ENCODE results near the gene TNFRSF4.
A peak's percentile ranks its signal among the peaks of the same experiment; 100 is the strongest.

Gene TNFRSF4

GRCh38 chr1:1232796-1233566 lies 19.0 kb upstream of the TNFRSF4 start:
- DNase-seq = peak in 1 of 2 experiments; percentile 57

GRCh38 chr1:1232208-1232795 lies 18.3 kb upstream of the TNFRSF4 start, which contains the start of gene B3GALT6:
Gene B3GALT6 (plus strand): TSS chr1:1232237. CDS start chr1:1232279, 42 bp downstream.
- DNase-seq = peak in 1 of 2 experiments; percentile 75

- DNase-seq = peak; percentile 79 to 98
Measured at GRCh38 chr1:1231400-1232207, 17.7 kb upstream of the TNFRSF4 start, which contains the start of gene SDF4. Gene SDF4 (minus strand): TSS chr1:1232001. CDS start chr1:1228772, 3,229 bp downstream.

- DNase-seq = no peak
Measured at GRCh38 chr1:1230656-1231399, 16.9 kb upstream of the TNFRSF4 start.

GRCh38 chr1:1229770-1230169 lies 15.8 kb upstream of the TNFRSF4 start:
- DNase-seq = no peak

- DNase-seq = no peak
Measured at GRCh38 chr1:1228596-1229321, 14.8 kb upstream of the TNFRSF4 start.

- no peak for DNase-seq
Measured at GRCh38 chr1:1228187-1228586, 14.2 kb upstream of the TNFRSF4 start.

GRCh38 chr1:1227386-1227785 lies 13.4 kb upstream of the TNFRSF4 start:
- DNase-seq = no peak

GRCh38 chr1:1226566-1227362 lies 12.8 kb upstream of the TNFRSF4 start:
- no peak for DNase-seq

- no peak for DNase-seq
Measured at GRCh38 chr1:1225913-1226312, 12.0 kb upstream of the TNFRSF4 start.

- no peak for DNase-seq
Measured at GRCh38 chr1:1225238-1225845, 11.4 kb upstream of the TNFRSF4 start.

GRCh38 chr1:1223891-1224290 lies 9.9 kb upstream of the TNFRSF4 start:
- no peak for DNase-seq

- no peak for DNase-seq
Measured at GRCh38 chr1:1223321-1223720, 9.4 kb upstream of the TNFRSF4 start.

GRCh38 chr1:1222575-1223225 lies 8.7 kb upstream of the TNFRSF4 start:
- no peak for DNase-seq

- no peak for DNase-seq
Measured at GRCh38 chr1:1221887-1222574, 8.1 kb upstream of the TNFRSF4 start.

GRCh38 chr1:1220197-1220596 lies 6.2 kb upstream of the TNFRSF4 start:
- no peak for DNase-seq

GRCh38 chr1:1219341-1219740 lies 5.4 kb upstream of the TNFRSF4 start:
- DNase-seq = no peak

- no peak for DNase-seq
Measured at GRCh38 chr1:1218524-1219200, 4.7 kb upstream of the TNFRSF4 start.
